Ectodermal cell (in vitro differentiated cells): Measurements from ENCODE around the gene SCN4A.

Experiments
- H3K27ac ChIP-seq: 2 replicates; pipeline ENCODE4 v1.7.0; 2013; ENCODE audit warnings: mild to moderate bottlenecking, low read depth, low read length; ENCODE audit not compliant: insufficient read depth, poor library complexity, severe bottlenecking
- H3K27me3 ChIP-seq: 2 replicates; pipeline ENCODE4 v1.7.0; 2013; ENCODE audit warnings: mild to moderate bottlenecking, low read length; ENCODE audit not compliant: insufficient read depth, control insufficient read depth, poor library complexity, severe bottlenecking
- H3K36me3 ChIP-seq: one replicate; pipeline ENCODE4 v1.7.0; 2013; ENCODE audit warnings: low read length; ENCODE audit not compliant: control insufficient read depth, insufficient read depth
- H3K4me1 ChIP-seq: one replicate; pipeline ENCODE4 v1.7.0; 2013; ENCODE audit warnings: low read length; ENCODE audit not compliant: control insufficient read depth, insufficient read depth
- H3K4me3 ChIP-seq: 2 replicates; pipeline ENCODE4 v1.7.0; 2013; ENCODE audit warnings: low read depth, low read length, control low read depth; ENCODE audit not compliant: insufficient read depth
- H3K9me3 ChIP-seq: 2 replicates; pipeline ENCODE4 v1.7.0; 2013; ENCODE audit warnings: mild to moderate bottlenecking, low read length, moderate library complexity; ENCODE audit not compliant: control insufficient read depth
- WGBS, 2 experiments: methylation state at CpG; one replicate each; pipeline ENCODE4 v1.1.7; 2013; ENCODE audit warnings: missing lambda C conversion rate in 2 of 2; 5-methylcytosine and 5-hydroxymethylcytosine counted together

SCN4A gene

GRCh38 chr17:63967953-63968352 lies 4.8 kb downstream of the SCN4A start:
- Histone ChIP-seq H3K36me3 (no peaks in the 10 kb centered on the region), H3K27me3 (no peaks in the 10 kb centered on the region), H3K9me3 (no peaks in the 10 kb centered on the region), H3K4me1 (no peaks in the 10 kb centered on the region), H3K27ac (no peak overlapping the region), H3K4me3 (no peak overlapping the region)
- WGBS, 2 experiments, result 94 to 95% methylated on average over 19 of the region's 19 CpGs

GRCh38 chr17:63966646-63967264 lies 6.0 kb downstream of the SCN4A start:
- H3K4me1 ChIP-seq, result peaks cover 7% of the 10 kb centered on the region
- no peak overlapping the region for H3K4me3 ChIP-seq
- no peaks in the 10 kb centered on the region for H3K9me3 ChIP-seq
- no peaks in the 10 kb centered on the region for H3K36me3 ChIP-seq
- H3K27me3 ChIP-seq, result no peaks in the 10 kb centered on the region
- WGBS, 2 experiments, result 90 to 93% methylated on average over 11 of the region's 11 CpGs
- H3K27ac ChIP-seq, result no peak overlapping the region

- Histone ChIP-seq H3K36me3 (no peaks in the 10 kb centered on the region), H3K27ac (no peak overlapping the region), H3K4me1 (peaks cover 11% of the 10 kb centered on the region), H3K9me3 (no peaks in the 10 kb centered on the region), H3K4me3 (no peak overlapping the region), H3K27me3 (no peaks in the 10 kb centered on the region)
- WGBS, 2 experiments, result 94 to 98% methylated on average over 4 of the region's 4 CpGs
These were observed 9.6 kb downstream of the SCN4A start for GRCh38 chr17:63963123-63963522.

DNA sequence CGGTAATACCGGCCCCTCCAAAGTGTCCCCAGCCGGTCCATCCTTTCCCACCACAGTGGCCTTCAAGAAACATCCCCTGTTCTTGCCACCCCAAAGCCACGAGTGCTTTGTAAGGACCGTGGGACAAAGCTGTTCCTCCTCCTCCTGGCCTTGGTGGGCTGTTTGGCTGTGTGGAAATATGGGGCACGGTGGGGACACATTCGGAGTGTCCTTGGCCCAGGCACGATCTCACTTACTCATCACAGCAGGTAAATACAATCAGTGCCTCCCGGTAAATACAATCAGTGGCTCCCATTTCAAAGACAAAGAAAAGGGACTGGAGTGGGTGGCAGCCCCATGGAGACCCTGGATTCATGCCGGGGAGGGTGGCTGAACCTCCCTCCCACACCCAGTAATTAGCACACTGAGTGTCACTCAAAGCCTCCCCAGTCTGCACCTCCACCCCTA lies 10.4 kb downstream of the SCN4A start:
- Histone ChIP-seq H3K36me3 (no peaks in the 10 kb centered on the region), H3K4me3 (no peak overlapping the region), H3K4me1 (peaks cover 11% of the 10 kb centered on the region), H3K9me3 (no peaks in the 10 kb centered on the region), H3K27ac (peak overlapping the region; percentile 54), H3K27me3 (no peaks in the 10 kb centered on the region)
- WGBS, 2 experiments, result 52 to 56% methylated on average over 9 to 10 of the region's 10 CpGs

DNA sequence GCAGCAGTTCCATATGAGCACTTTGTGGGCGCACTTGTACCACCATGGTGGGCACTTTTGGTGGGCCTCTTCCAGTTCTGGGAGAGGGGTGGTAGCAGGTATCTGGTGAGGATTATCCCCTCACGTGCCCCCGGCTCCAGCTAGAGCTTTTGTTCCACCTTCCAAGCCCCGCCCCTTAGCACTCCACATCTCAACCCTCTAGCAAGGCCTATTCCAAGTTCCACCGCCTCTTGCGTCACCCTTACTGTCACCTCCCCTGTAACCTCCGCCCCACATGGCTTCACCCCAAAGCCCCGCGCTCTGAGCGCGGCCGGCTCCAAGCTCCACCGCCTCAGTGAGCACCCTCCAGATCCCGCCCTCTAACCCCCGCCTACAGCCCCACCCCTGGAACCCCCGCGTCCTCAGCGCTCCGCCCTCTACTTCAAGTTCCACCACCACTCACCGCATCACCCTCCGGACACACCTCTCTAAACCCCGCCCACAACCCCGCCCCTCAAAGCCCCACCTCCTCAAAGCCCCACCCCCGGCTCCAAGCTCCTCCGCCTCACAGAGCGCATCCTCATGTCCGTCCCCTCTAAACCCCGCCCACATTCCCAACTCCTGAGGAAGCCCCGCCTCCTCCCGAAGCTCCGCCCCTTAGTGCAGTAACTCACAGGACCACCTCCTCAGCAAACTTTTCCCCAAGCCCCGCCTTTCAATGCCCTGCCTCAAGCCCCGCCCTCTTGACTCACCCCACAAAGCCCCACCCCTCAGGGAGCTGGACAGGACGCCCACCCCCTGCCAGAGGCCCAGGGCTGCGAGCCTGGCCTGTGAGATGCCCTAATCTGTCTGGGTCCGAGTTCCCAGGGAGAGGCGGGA lies 11.1 kb downstream of the SCN4A start:
- H3K27ac ChIP-seq, result peak overlapping the region; percentile 54
- peaks cover 11% of the 10 kb centered on the region for H3K4me1 ChIP-seq
- no peaks in the 10 kb centered on the region for H3K9me3 ChIP-seq
- 15 to 22% methylated on average over 37 of the region's 37 CpGs for WGBS, 2 experiments
- no peaks in the 10 kb centered on the region for H3K36me3 ChIP-seq
- H3K4me3 ChIP-seq, result peak overlapping the region; percentile 26
- H3K27me3 ChIP-seq, result no peaks in the 10 kb centered on the region

GRCh38 chr17:63960430-63960829 lies 12.3 kb downstream of the SCN4A start:
- no peak overlapping the region for H3K27ac ChIP-seq
- H3K4me1 ChIP-seq, result peaks cover 11% of the 10 kb centered on the region
- WGBS, 2 experiments, result 35 to 37% methylated on average over 7 of the region's 7 CpGs
- H3K4me3 ChIP-seq, result no peak overlapping the region
- H3K9me3 ChIP-seq, result no peaks in the 10 kb centered on the region
- no peaks in the 10 kb centered on the region for H3K36me3 ChIP-seq
- H3K27me3 ChIP-seq, result no peaks in the 10 kb centered on the region

GRCh38 chr17:63960006-63960405 lies 12.7 kb downstream of the SCN4A start:
- no peaks in the 10 kb centered on the region for H3K9me3 ChIP-seq
- no peaks in the 10 kb centered on the region for H3K36me3 ChIP-seq
- no peak overlapping the region for H3K27ac ChIP-seq
- peaks cover 11% of the 10 kb centered on the region for H3K4me1 ChIP-seq
- 81 to 83% methylated on average over 9 of the region's 9 CpGs for WGBS, 2 experiments
- H3K27me3 ChIP-seq, result no peaks in the 10 kb centered on the region
- H3K4me3 ChIP-seq, result no peak overlapping the region

GRCh38 chr17:63956296-63956920 lies 16.3 kb downstream of the SCN4A start:
- Histone ChIP-seq H3K36me3 (no peaks in the 10 kb centered on the region), H3K4me3 (no peak overlapping the region), H3K27me3 (no peaks in the 10 kb centered on the region), H3K4me1 (peaks cover 6% of the 10 kb centered on the region), H3K9me3 (no peaks in the 10 kb centered on the region), H3K27ac (no peak overlapping the region)
- 87 to 95% methylated on average over 5 of the region's 5 CpGs for WGBS, 2 experiments

DNA sequence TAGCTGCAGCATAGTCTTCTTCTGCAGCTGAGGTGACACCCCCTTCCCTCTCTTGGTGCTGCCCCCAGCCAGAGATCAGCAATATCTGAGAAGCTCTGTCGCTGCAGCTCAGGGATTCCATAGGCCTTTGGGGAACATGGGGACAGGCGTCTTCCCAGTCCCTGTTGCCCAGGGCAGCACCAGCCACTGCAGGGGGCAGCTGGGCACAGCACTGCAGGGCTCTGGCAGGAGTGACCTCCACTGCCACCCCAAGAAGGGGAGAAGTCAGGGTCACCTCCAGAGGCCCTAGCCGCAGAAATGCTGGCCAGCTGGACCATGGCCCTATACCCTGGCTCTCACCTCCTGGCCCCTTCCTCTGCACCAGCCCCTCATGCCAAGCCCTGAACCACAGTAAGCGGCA lies 16.9 kb downstream of the SCN4A start:
- no peaks in the 10 kb centered on the region for H3K27me3 ChIP-seq
- H3K9me3 ChIP-seq, result no peaks in the 10 kb centered on the region
- 89 to 90% methylated on average over 4 of the region's 4 CpGs for WGBS, 2 experiments
- H3K36me3 ChIP-seq, result no peaks in the 10 kb centered on the region
- peaks cover 2% of the 10 kb centered on the region for H3K4me1 ChIP-seq
- no peak overlapping the region for H3K27ac ChIP-seq
- no peak overlapping the region for H3K4me3 ChIP-seq

- Histone ChIP-seq H3K27ac (no peak overlapping the region), H3K9me3 (no peaks in the 10 kb centered on the region), H3K4me1 (peaks cover 2% of the 10 kb centered on the region), H3K4me3 (no peak overlapping the region), H3K27me3 (no peaks in the 10 kb centered on the region), H3K36me3 (no peaks in the 10 kb centered on the region)
- 92% methylated on average over 11 of the region's 11 CpGs for WGBS, 2 experiments
These were observed 17.5 kb downstream of the SCN4A start for GRCh38 chr17:63955232-63955631.
